HL-60 (cell line): ENCODE measurements around the gene RNH1.

Source experiments
- DNase-seq, 2 experiments: peaks; one replicate each; pipeline ENCODE4 v3.0.0-alpha.2; 2010 to 2020; ENCODE audit warnings: low read depth in 1 of 2, low spot score in 1 of 2
- H3K27ac ChIP-seq: fragments of 250-450 bp; sonication (Bioruptor Pico); replicated peaks from 2 replicates; pipeline ENCODE4 v1.5.1; 2020; ENCODE audit warnings: mild to moderate bottlenecking, moderate library complexity
- H3K27me3 ChIP-seq: fragments of 250-450 bp; sonication (Bioruptor Pico); 2 replicates; pipeline ENCODE4 v1.5.1; 2021; ENCODE audit warnings: mild to moderate bottlenecking, moderate library complexity; ENCODE audit not compliant: insufficient read depth, poor library complexity, severe bottlenecking
- H3K4me3 ChIP-seq: replicated peaks from 2 replicates; pipeline ENCODE4 v1.5.1; 2011; ENCODE audit warnings: mild to moderate bottlenecking, control low read depth, low read length; ENCODE audit not compliant: insufficient read depth
- GABPA ChIP-seq: IDR thresholded peaks from 2 replicates; pipeline ENCODE4 v1.6.1; 2012; ENCODE audit warnings: low read depth
- POLR2AphosphoS5 ChIP-seq: IDR thresholded peaks from 2 replicates; pipeline ENCODE4 v1.6.1; 2012; ENCODE audit warnings: low read depth
- SPI1 ChIP-seq: IDR thresholded peaks from 2 replicates; pipeline ENCODE4 v1.6.1; 2012; ENCODE audit warnings: low read depth, mild to moderate bottlenecking, borderline replicate concordance
- TF ChIP-seq, protein P1 (sequence below): IDR thresholded peaks from 2 replicates; pipeline ENCODE4 v1.6.1; 2012; ENCODE audit warnings: low read depth; ENCODE audit not compliant: insufficient replicate concordance
- TF ChIP-seq, protein P2 (sequence below): IDR thresholded peaks from one replicate; pipeline ENCODE4 v1.5.1; 2011; ENCODE audit warnings: low read length, control low read depth, inconsistent platforms; ENCODE audit not compliant: insufficient read depth

Gene RNH1

DNA sequence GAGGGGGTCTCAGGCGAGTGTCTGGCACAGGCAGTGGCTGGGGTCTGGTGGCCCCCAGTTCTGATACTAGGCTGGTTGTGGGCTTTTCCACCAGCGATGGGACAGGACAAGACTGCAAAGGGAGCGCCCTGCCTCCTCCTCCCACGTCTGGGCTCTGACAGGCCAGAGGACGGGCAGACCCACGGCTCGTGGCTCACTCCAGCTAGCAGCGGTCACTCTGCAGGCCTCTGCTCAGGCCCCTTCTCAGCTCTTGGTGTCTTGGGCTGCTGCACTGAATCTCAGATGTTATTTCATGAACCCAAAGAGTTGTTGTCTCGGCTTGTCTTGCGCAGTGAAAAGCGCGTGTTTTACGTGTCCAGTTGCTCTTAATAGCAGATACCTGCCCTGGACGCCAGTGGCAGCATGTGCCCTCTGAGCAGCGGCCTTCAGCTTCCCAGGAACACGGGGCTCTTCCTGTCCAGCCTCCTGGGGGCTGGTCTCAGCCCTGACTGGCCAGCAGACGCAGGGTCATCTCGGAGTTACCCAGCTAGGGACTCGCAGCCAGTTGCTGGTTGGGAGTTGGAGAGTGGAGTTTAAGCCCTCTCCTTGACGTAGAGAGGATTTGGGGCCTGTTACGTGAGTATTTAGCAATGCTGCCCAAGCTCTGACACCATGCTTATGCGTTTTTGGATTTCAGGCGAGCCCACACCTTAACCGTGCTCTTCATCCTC is 47.4 kb downstream of the RNH1 start:
- Histone ChIP-seq H3K4me3 (no peak overlapping the region), H3K27ac (no peak overlapping the region), H3K27me3 (no peaks in the 10 kb centered on the region)
- no peak for DNase-seq
- TF ChIP-seq, protein P1, sequence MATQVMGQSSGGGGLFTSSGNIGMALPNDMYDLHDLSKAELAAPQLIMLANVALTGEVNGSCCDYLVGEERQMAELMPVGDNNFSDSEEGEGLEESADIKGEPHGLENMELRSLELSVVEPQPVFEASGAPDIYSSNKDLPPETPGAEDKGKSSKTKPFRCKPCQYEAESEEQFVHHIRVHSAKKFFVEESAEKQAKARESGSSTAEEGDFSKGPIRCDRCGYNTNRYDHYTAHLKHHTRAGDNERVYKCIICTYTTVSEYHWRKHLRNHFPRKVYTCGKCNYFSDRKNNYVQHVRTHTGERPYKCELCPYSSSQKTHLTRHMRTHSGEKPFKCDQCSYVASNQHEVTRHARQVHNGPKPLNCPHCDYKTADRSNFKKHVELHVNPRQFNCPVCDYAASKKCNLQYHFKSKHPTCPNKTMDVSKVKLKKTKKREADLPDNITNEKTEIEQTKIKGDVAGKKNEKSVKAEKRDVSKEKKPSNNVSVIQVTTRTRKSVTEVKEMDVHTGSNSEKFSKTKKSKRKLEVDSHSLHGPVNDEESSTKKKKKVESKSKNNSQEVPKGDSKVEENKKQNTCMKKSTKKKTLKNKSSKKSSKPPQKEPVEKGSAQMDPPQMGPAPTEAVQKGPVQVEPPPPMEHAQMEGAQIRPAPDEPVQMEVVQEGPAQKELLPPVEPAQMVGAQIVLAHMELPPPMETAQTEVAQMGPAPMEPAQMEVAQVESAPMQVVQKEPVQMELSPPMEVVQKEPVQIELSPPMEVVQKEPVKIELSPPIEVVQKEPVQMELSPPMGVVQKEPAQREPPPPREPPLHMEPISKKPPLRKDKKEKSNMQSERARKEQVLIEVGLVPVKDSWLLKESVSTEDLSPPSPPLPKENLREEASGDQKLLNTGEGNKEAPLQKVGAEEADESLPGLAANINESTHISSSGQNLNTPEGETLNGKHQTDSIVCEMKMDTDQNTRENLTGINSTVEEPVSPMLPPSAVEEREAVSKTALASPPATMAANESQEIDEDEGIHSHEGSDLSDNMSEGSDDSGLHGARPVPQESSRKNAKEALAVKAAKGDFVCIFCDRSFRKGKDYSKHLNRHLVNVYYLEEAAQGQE = no peak
- TF ChIP-seq, protein P2, sequence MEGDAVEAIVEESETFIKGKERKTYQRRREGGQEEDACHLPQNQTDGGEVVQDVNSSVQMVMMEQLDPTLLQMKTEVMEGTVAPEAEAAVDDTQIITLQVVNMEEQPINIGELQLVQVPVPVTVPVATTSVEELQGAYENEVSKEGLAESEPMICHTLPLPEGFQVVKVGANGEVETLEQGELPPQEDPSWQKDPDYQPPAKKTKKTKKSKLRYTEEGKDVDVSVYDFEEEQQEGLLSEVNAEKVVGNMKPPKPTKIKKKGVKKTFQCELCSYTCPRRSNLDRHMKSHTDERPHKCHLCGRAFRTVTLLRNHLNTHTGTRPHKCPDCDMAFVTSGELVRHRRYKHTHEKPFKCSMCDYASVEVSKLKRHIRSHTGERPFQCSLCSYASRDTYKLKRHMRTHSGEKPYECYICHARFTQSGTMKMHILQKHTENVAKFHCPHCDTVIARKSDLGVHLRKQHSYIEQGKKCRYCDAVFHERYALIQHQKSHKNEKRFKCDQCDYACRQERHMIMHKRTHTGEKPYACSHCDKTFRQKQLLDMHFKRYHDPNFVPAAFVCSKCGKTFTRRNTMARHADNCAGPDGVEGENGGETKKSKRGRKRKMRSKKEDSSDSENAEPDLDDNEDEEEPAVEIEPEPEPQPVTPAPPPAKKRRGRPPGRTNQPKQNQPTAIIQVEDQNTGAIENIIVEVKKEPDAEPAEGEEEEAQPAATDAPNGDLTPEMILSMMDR = no peak
- TF ChIP-seq SPI1 = no peak
- no peak for TF ChIP-seq POLR2AphosphoS5
- TF ChIP-seq GABPA = no peak

DNA sequence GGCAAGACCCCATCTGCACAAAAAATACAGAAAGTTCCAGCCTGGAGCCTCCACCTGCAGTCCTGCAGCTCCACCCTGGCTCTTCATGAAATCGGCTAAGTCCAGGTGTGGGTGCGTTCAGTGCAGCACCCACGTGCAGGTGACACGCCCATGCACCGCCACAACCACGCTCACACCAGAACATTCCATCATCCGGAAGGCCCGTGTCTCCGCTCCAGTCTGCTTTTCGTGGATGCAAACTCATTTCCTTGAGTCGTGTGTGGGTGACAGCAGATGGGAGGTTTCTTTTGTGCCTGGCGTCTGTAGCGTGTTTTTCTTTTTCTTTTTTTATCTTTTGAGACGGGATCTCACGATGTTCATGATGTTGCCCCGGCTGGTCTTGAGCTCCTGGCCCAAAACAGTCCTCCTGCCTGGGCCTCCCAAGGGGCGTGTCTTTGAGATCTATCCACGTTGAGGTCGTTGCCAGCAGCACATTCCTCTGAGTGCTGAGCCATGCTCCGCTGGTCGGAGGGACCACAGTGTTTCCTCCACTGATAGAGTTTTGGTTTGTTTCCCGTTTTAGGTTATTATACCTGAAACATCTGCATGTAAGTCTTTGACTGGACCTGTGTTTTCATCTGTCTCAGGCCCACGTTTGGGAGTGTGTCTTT is 49.8 kb downstream of the RNH1 start:
- Histone ChIP-seq H3K27ac (no peak overlapping the region), H3K4me3 (no peak overlapping the region), H3K27me3 (no peaks in the 10 kb centered on the region)
- DNase-seq = no peak
- TF ChIP-seq, protein P1 = no peak
- TF ChIP-seq POLR2AphosphoS5 (no peak), SPI1 (no peak), GABPA (no peak)
- TF ChIP-seq, protein P2 = no peak

DNA sequence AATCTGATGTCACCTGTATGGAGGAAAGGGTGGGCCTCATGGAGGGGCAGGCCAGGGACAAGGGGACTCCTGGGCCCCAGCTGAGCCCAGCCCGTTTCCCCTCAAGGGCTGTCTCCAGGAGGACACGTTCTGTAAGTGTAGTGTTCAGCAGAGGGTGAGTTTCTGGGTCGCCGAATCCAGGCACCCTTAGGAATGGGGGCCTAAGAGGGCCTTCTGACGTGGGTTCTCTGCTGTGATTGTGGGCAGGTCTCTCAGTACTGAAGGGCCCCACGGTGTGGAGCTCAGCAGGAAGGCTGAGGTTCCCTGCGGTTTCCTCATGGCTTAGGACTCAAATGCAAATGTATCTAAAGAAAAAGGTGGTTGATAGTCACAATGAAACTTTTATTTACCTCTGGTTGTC is 50.5 kb downstream of the RNH1 start:
- TF ChIP-seq POLR2AphosphoS5 = no peak
- no peaks in the 10 kb centered on the region for H3K27me3 ChIP-seq
- DNase-seq = no peak
- H3K27ac ChIP-seq = no peak overlapping the region
- no peak overlapping the region for H3K4me3 ChIP-seq

DNA sequence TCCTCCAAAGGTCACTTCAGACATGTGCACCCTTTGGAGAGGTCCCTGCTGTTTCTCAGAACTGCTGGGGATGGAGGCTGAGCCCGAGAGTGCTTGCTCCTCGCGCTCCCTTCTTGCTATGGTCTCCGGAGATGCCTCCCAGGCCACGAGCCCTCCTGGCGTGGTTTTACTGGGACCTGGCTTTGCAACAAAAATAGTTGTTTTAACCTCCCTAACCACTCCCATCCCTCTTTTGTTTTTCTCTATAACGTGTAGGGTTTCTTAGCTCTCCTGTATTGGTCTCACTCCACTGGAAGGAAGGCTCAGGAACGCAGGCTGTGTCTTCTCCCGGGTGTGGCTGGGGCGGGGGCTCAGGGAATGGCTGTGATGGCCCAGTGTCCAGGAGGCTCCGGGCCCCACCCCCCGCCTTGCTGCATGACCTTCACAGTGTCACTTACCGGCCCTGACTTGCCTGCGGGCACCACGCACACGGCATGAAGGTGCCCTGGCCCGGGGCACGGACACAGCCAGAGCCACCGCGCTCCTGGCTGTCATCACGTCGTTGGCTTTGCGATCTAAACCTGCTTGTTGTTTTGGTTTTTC is 51.4 kb downstream of the RNH1 start:
- Histone ChIP-seq H3K4me3 (no peak overlapping the region), H3K27ac (no peak overlapping the region), H3K27me3 (no peaks in the 10 kb centered on the region)
- DNase-seq = no peak
- no peak for TF ChIP-seq GABPA
